HG02870 (cell line): ENCODE measurements around the gene SMYD3.

ENCODE experiments used
- ATAC-seq: cut with Tn5 transposase; IDR thresholded peaks from one replicate; pipeline ENCODE4 v1.9.1; 2021; ENCODE audit warnings: mild to moderate bottlenecking, moderate library complexity; ENCODE audit not compliant: unreplicated experiment

Gene SMYD3

GRCh38 chr1:245860657-245861544 is 646.2 kb downstream of the SMYD3 start:
- ATAC-seq, result no peak

GRCh38 chr1:245859493-245860114 is 647.5 kb downstream of the SMYD3 start:
- no peak for ATAC-seq

DNA sequence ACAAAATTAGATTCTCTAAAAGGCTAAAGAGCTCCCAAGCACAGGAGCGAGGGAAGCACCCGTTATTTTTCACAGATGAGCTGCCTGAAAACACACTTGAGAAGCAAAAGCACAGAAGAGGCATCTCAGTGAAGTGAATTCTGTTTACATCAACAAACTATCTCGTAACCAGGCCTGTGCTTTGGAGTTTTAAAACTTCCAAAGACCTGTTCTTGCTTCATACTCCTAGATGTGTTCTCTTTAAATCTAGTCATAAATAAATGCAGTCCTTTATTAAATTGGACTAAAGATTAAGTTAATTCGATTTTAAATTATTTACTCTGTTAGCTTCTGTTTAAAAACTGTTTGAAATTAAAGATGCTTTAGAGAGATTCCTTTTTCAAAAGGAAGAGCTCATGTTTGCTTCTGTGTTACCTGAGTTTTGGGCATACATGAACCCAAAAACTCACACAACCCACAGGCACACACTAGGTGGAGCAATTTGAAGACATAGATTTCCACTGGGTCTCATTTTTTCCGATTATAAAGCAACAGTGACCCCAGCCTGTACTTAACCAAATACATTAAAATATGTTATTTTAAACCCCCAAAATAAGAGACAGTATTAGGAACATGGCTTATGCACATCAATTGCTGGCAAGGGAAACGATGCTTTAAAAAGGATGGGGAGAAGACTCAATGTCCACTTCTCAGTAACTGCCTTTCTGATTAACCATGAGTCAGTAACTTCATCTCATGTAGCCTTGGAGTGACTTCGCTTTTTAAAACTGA is 648.2 kb downstream of the SMYD3 start:
- ATAC-seq, result no peak

- no peak for ATAC-seq
Measured at GRCh38 chr1:245858022-245858721, 648.9 kb downstream of the SMYD3 start.

DNA sequence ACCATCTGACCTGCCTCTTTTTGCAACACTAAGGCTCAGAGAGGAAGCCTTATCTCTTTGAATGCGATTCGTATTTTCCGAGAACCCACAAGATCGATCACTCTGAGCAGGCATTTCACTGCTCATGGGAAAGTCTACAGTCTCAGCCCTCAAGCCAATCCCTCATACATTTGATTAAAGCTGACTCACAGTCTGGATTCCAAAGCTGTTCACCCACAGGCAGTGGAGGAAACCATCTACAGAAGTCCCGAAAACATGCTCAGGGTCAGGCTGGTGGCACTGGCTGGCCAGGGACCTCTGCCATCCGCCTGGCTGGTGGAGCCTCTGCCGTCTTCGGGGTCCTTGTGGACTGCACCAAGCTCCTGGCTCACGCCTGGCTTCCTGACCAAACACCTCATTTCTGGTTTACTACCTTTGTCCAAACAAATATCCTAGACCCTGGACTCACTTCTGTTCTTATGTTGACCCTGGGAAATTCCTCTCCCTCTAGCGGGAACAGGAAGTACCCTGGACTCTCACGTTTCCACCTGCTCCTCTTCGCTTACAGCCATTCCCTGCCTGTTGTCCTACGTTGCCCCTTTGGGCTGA is 650.0 kb downstream of the SMYD3 start:
- no peak for ATAC-seq

GRCh38 chr1:245855846-245856730 is 651.0 kb downstream of the SMYD3 start:
- ATAC-seq, result no peak

DNA sequence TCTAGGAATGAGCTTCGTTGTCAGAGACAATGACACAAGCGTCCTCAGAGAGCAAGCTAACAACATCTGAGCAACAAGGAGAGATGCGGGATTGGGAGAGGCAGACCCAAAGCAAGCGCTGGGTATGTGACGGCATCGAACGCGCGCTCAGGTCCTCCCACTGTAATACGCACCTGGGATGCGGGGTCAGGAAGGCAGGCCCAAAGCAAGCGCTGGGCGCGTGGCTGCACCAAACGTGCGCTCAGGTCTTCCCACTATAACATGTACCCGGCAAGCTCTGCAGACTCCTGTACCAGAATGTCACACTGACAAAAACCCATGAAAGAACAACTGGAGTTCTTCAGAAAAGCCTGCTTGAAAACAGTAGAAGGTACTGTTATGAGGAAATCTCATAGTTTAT is 653.8 kb downstream of the SMYD3 start:
- ATAC-seq, result no peak

DNA sequence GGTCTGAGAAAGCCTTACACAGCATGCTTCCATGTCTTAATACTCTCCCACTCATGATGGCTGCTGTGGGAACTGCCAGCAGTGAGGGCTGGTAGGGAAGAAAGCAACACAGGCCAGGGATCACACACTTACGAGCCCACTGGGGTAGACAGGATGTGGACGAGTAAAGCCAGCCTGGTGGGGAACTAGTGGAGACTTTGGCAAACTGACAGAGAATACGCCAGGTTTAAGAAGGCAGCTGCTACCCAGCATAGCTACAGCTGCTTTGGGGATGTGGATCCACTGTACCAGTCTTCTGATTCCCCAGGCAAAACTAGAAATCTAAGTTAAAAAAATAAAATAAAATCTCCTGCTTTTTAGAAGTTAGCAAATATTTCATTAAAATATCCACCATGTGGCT is 664.0 kb downstream of the SMYD3 start:
- ATAC-seq, result no peak

DNA sequence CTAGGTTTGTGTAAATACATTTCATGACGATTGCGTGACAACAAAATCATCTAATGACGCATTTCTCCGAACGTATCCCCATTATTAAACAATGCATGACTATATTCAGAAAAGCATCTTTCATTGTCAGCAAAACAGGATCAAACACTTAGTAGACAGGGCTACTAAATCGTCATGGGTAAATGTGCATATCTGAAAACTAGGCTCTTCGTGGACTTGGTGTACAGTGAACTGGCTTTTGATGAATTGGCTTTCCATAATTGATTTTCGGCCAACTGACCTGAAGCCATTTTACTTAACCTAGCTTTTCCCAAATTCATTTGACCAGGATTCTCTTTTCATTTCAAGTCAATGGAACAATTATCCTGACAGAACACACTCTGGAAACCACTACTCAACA is 665.0 kb downstream of the SMYD3 start:
- no peak for ATAC-seq

GRCh38 chr1:245840971-245841370 is 666.1 kb downstream of the SMYD3 start:
- ATAC-seq, result no peak

- ATAC-seq, result no peak
Measured at GRCh38 chr1:245837718-245838117, 669.4 kb downstream of the SMYD3 start.

GRCh38 chr1:245835386-245835785 is 671.7 kb downstream of the SMYD3 start:
- ATAC-seq, result no peak

- ATAC-seq, result no peak
Measured at GRCh38 chr1:245834002-245834401, 673.1 kb downstream of the SMYD3 start.

DNA sequence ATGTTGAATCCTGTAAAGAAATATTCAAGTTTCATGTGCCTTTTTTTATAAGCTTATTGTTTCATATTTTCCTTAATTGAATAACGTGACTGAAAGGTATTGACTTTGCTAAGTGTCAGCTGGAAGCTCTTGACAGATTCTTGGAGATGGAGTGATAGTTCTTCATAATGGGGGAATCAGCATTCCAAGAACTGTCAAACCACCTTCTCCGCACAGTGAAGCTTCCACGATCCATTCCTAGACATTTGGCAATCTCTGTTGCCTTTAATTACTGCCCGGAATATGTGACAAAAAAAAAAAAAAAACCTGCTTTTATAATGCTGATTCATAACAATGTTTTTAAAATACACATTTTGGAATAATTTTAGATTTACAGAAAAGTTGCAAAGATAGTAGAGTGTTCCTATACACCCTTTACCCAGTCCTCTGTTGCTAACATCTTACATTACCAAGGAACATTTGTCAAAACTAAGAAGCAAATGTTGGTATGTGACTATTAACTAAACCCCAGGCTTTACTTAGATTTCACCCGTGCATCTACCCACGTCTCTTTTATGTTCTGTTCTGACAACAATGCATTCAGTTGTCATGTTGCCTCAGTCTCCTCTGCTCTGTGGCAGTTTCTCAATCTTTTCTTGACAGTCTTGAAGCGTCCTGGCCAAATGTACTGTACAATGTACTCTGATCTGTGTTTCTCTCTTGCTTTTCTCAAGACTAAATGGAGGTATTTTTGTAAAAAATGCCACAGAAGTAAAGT is 674.1 kb downstream of the SMYD3 start:
- no peak for ATAC-seq

DNA sequence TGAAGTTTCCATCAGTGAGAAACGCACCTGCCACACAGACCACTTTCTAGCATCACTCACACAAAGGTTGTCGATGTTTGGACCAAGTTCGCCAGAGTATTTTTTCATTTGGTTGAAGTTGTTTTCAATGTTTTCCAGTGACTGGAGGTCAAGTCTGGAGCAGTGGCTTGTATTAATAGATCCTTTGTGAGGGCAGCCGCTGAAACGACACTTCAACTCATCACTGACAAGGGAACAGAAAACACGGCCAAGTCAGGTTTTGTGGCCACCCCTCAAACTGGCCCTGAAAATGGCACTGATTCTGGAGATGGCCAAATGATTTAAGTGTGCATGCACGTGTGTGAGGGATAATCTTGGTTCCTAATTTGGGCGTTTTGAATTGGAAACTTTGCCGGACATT is 675.6 kb downstream of the SMYD3 start:
- ATAC-seq, result no peak

DNA sequence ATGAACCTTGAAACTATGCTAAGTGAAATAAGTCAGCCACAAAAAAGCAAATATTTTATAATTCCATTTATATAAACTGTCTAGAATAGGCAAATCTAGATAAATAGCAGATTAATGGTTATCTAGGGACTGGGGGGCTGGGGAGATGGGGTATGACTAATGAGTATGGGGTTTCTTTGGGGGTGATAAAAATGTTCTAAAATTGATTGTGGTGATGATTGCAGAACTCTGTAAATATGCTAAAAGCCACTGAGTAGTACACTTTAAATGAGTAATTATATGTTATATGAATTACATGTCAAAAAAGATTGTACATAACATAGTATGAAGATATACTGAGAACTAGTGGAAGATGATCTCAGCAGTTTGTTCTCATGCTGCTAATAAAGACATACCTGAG is 677.3 kb downstream of the SMYD3 start:
- no peak for ATAC-seq

GRCh38 chr1:245829194-245829593 is 677.9 kb downstream of the SMYD3 start:
- no peak for ATAC-seq

- ATAC-seq, result no peak
Measured at GRCh38 chr1:245827301-245827700, 679.8 kb downstream of the SMYD3 start.
